Erythroblast (primary cell): ENCODE results near the gene OR4E2.

Experiments used
- GATA1 ChIP-seq: IDR thresholded peaks from 2 replicates; pipeline ENCODE4 v1.6.1; 2011; ENCODE audit warnings: low read depth, mild to moderate bottlenecking, control low read depth, low read length, moderate library complexity
- POLR2A ChIP-seq: IDR thresholded peaks from 2 replicates; pipeline ENCODE4 v1.6.1; 2011; ENCODE audit warnings: mild to moderate bottlenecking, low read length

- TF ChIP-seq POLR2A (no peak), GATA1 (no peak)
These were observed 6.3 kb upstream of the OR4E2 start for GRCh38 chr14:21647380-21647779.
